ENCODE data around the gene SRMS. TPM values are rescaled to one million over a fixed set of nuclear protein-coding genes. Genes with fewer than 3 reads are reported as not detected.
A peak's percentile ranks its signal among the peaks of the same experiment; 100 is the strongest.

SRMS gene
- polyA plus RNA-seq, 1 donor from 2014 or later = not detected

- peaks cover 3% of the 10 kb centered on the region for H3K79me2 ChIP-seq (replicated peaks; ENCODE audit: insufficient read depth, low read length)
- no peaks in the 10 kb centered on the region for H4K20me1 ChIP-seq (ENCODE audit: insufficient read depth)
- H2AFZ ChIP-seq (ENCODE audit: low read depth, low read length) = no peak overlapping the region
- no peaks in the 10 kb centered on the region for H3K9me2 ChIP-seq (ENCODE audit: insufficient read depth, low read length)
- H3K9me3 ChIP-seq (ENCODE audit: low read length) = no peaks in the 10 kb centered on the region
- peak overlapping the region; percentile 84 for H3K4me2 ChIP-seq (ENCODE audit: low read length)
- no peaks in the 10 kb centered on the region for H3F3A ChIP-seq (ENCODE audit: insufficient read depth, low read length, poor library complexity, severe bottlenecking)
- H3K4me3 ChIP-seq (ENCODE audit: low read length) = peak overlapping the region; percentile 88
- TF ChIP-seq REST (IDR thresholded peaks at IDR 0.05; ENCODE audit: borderline replicate concordance) = peak; percentile 4
- TF ChIP-seq CTCF (IDR thresholded peaks at IDR 0.05; ENCODE audit: poor library complexity, severe bottlenecking) = no peak
- TF ChIP-seq POLR2AphosphoS5 (IDR thresholded peaks at IDR 0.05) = no peak
- H3K9ac ChIP-seq (ENCODE audit: low read length) = peak overlapping the region; percentile 85
- peaks cover 12% of the 10 kb centered on the region for H3K36me3 ChIP-seq (ENCODE audit: insufficient read depth, low read length)
- peak overlapping the region; percentile 39 for H3K27ac ChIP-seq (ENCODE audit: low read length)
- no peaks in the 10 kb centered on the region for H3K27me3 ChIP-seq (ENCODE audit: insufficient read depth, low read depth, low read length)
These were observed 49.3 kb downstream of the SRMS start for GRCh38 chr20:63497946-63498935.

GRCh38 chr20:63497138-63497945 lies 50.2 kb downstream of the SRMS start:
- TF ChIP-seq SMC3 (conservative IDR thresholded peaks at IDR 0.05; ENCODE audit: poor library complexity) (no peak), POLR2AphosphoS5 (IDR thresholded peaks at IDR 0.05) (no peak), RAD21 (conservative IDR thresholded peaks at IDR 0.05) (no peak), MXI1 (conservative IDR thresholded peaks at IDR 0.05; ENCODE audit: poor library complexity, severe bottlenecking) (no peak), EZH2 (IDR thresholded peaks at IDR 0.05; ENCODE audit: borderline replicate concordance, insufficient read depth, low read length, poor library complexity, severe bottlenecking) (no peak), CTCF (IDR thresholded peaks at IDR 0.05; ENCODE audit: poor library complexity, severe bottlenecking) (no peak), REST (IDR thresholded peaks at IDR 0.05; ENCODE audit: borderline replicate concordance) (no peak), EP300 (conservative IDR thresholded peaks at IDR 0.05; ENCODE audit: poor library complexity, severe bottlenecking) (no peak), TAF1 (IDR thresholded peaks at IDR 0.05; ENCODE audit: low read depth) (no peak)
- no peaks in the 10 kb centered on the region for H3K9me2 ChIP-seq (ENCODE audit: insufficient read depth, low read length)
- H3K4me2 ChIP-seq (ENCODE audit: low read length) = peak overlapping the region; percentile 84
- peak overlapping the region; percentile 85 for H3K9ac ChIP-seq (ENCODE audit: low read length)
- H2AFZ ChIP-seq (ENCODE audit: low read depth, low read length) = no peak overlapping the region
- H3K79me2 ChIP-seq (replicated peaks; ENCODE audit: insufficient read depth, low read length) = peaks cover 3% of the 10 kb centered on the region
- H3K4me3 ChIP-seq (ENCODE audit: low read length) = peak overlapping the region; percentile 88
- no peaks in the 10 kb centered on the region for H4K20me1 ChIP-seq (ENCODE audit: insufficient read depth)
- H3K27me3 ChIP-seq (ENCODE audit: insufficient read depth, low read depth, low read length) = no peaks in the 10 kb centered on the region
- H3K27ac ChIP-seq (ENCODE audit: low read length) = no peak overlapping the region
- H3F3A ChIP-seq (ENCODE audit: insufficient read depth, low read length, poor library complexity, severe bottlenecking) = no peaks in the 10 kb centered on the region
- no peaks in the 10 kb centered on the region for H3K9me3 ChIP-seq (ENCODE audit: low read length)
- peaks cover 12% of the 10 kb centered on the region for H3K36me3 ChIP-seq (ENCODE audit: insufficient read depth, low read length)

Data from neural cell (in vitro differentiated cells).